B cell (primary cell): ENCODE measurements around the gene VAC14. TPM values are rescaled to one million over a fixed set of nuclear protein-coding genes. Genes with fewer than 3 reads are reported as not detected.

ENCODE experiments used
- ATAC-seq: fragments of 200-7000 bp; cut with Tn5 transposase; one replicate; pipeline ENCODE4 v1.10.0; 2021; ENCODE audit warnings: low read depth, mild to moderate bottlenecking, moderate number of reproducible peaks, moderate library complexity
- CTCF ChIA-PET: fragments of 350-600 bp; sonication (Branson Sonifier 250); formaldehyde crosslinking; loops from one replicate; lab custom pipeline; 2021; ENCODE audit warnings: antibody characterized with exemption, inconsistent platforms; lab: Charles Lee
- POLR2A ChIA-PET: fragments of 350-600 bp; sonication (Branson Sonifier 250); formaldehyde crosslinking; loops from one replicate; lab custom pipeline; 2021; ENCODE audit warnings: antibody characterized with exemption; lab: Charles Lee
- DNase-seq: peaks from one replicate; pipeline ENCODE4 v3.0.0; 2013
- H2AFZ ChIP-seq: 2 replicates; pipeline ENCODE4 v1.6.1; 2012; ENCODE audit warnings: mild to moderate bottlenecking, low read depth, low read length; ENCODE audit not compliant: insufficient read depth, poor library complexity, severe bottlenecking
- H3K27ac ChIP-seq, 2 donors: 1 replicate in 1 of 2; 2 replicates in 1 of 2; pipeline ENCODE4 v1.5.1; 2012 to 2013; ENCODE audit warnings: low read length in 2 of 2, mild to moderate bottlenecking in 2 of 2, moderate library complexity in 1 of 2
- H3K27me3 ChIP-seq, 4 experiments: fragments of 200-600 bp in 1 of 4; sonication (generic) in 1 of 4; replicated peaks in 1 of 4; 1 replicate in 2 of 4; 2 replicates in 2 of 4; pipeline versions ENCODE4 v1.6.1 to v1.7.0; 2013 to 2016; ENCODE audit warnings: low read length in 3 of 4, mild to moderate bottlenecking in 2 of 4, mixed read lengths in 1 of 4, moderate library complexity in 1 of 4; ENCODE audit not compliant: insufficient read depth in 4 of 4, control insufficient read depth in 3 of 4; ENCODE audit errors: control extremely low read depth in 1 of 4
- H3K36me3 ChIP-seq, 2 experiments: replicated peaks in 1 of 2; 1 replicate in 1 of 2; 2 replicates in 1 of 2; pipeline versions ENCODE4 v1.6.1 to v1.7.1; 2013; ENCODE audit warnings: low read length in 1 of 2; ENCODE audit not compliant: insufficient read depth in 2 of 2, control insufficient read depth in 1 of 2; ENCODE audit errors: control extremely low read depth in 1 of 2, extremely low read depth in 1 of 2
- H3K4me1 ChIP-seq, 2 donors: fragments of 200-600 bp in 1 of 2; sonication (generic) in 1 of 2; 1 replicate in 1 of 2; 2 replicates in 1 of 2; pipeline versions ENCODE4 v1.5.1 to v1.6.1; 2013 to 2017; ENCODE audit warnings: low read length in 2 of 2; ENCODE audit not compliant: control insufficient read depth in 2 of 2, insufficient read depth in 2 of 2
- H3K4me2 ChIP-seq: replicated peaks from 2 replicates; pipeline ENCODE3; 2012; ENCODE audit warnings: mild to moderate bottlenecking, low read depth, low read length; ENCODE audit not compliant: poor library complexity, severe bottlenecking
- H3K4me3 ChIP-seq, 5 experiments: fragments of 200-600 bp in 1 of 5; sonication (generic) in 1 of 5; 1 replicate in 3 of 5; 2 replicates in 2 of 5; pipeline versions ENCODE4 v1.5.1 to v1.7.0; 2011 to 2016; ENCODE audit warnings: low read length in 4 of 5, mild to moderate bottlenecking in 4 of 5, low read depth in 2 of 5, control low read depth in 1 of 5, moderate library complexity in 1 of 5; ENCODE audit not compliant: insufficient read depth in 1 of 5; ENCODE audit errors: control extremely low read depth in 1 of 5, extremely low read depth in 1 of 5
- H3K79me2 ChIP-seq: fragments of 200-600 bp; sonication (generic); one replicate; pipeline ENCODE4 v1.6.0; 2016; ENCODE audit warnings: low read length; ENCODE audit not compliant: control insufficient read depth, insufficient read depth
- H3K9ac ChIP-seq: fragments of 200-600 bp; sonication (generic); 2 replicates; pipeline ENCODE4 v1.6.1; 2017; ENCODE audit warnings: mild to moderate bottlenecking, low read length, moderate library complexity
- H3K9me3 ChIP-seq, 3 donors: one replicate each; pipeline versions ENCODE4 v1.6.1 to v1.7.1; 2013; ENCODE audit warnings: low read length in 2 of 3; ENCODE audit not compliant: control insufficient read depth in 2 of 3, insufficient read depth in 1 of 3; ENCODE audit errors: control extremely low read depth in 1 of 3
- H4K20me1 ChIP-seq: 2 replicates; pipeline ENCODE4 v1.6.0; 2012; ENCODE audit warnings: mild to moderate bottlenecking, low read length; ENCODE audit not compliant: insufficient read depth, control insufficient read depth, poor library complexity, severe bottlenecking
- H3K27ac Mint-ChIP-seq: one replicate; pipeline ENCODE4 v1.8.0; 2021; ENCODE audit warnings: mixed read lengths
- H3K27me3 Mint-ChIP-seq: one replicate; pipeline ENCODE4 v1.8.0; 2021; ENCODE audit warnings: mixed read lengths
- H3K4me1 Mint-ChIP-seq: one replicate; pipeline ENCODE4 v1.8.0; 2021; ENCODE audit warnings: mixed read lengths
- H3K4me3 Mint-ChIP-seq: one replicate; pipeline ENCODE4 v1.8.0; 2021; ENCODE audit warnings: mixed read lengths
- H3K9me3 Mint-ChIP-seq: one replicate; pipeline ENCODE4 v1.8.0; 2022; ENCODE audit warnings: mixed read lengths; ENCODE audit not compliant: insufficient read depth
- CTCF ChIP-seq: fragments of 200-600 bp; IDR thresholded peaks from one replicate; pipeline ENCODE4 v1.8.0; 2022; ENCODE audit warnings: antibody characterized with exemption, mild to moderate bottlenecking
- EZH2 ChIP-seq: IDR thresholded peaks from 2 replicates; pipeline ENCODE4 v1.6.1; 2012; ENCODE audit warnings: borderline replicate concordance, low read depth, mild to moderate bottlenecking, moderate library complexity, low read length; ENCODE audit not compliant: insufficient read depth, poor library complexity, severe bottlenecking
- WGBS: methylation state at CpG from one replicate; pipeline ENCODE4 v1.1.5; 2013; ENCODE audit warnings: missing lambda C conversion rate; ENCODE audit not compliant: insufficient coverage; 5-methylcytosine and 5-hydroxymethylcytosine counted together
- intact Hi-C: fragments of 100-400 bp; cut with micrococcal nuclease; formaldehyde crosslinking; loops from one replicate; pipeline ENCODE4 v1.10.0; 2022
- polyA plus RNA-seq: library from polyadenylated mRNA; depleted of rRNA; stranded (reverse); fragments of >200 nt; gene quantifications from 2 replicates; pipeline ENCODE4 v1.2.3, GENCODE V29; 2012
- total RNA-seq, 2 donors: library from RNA; stranded (reverse); fragments of 120-200 nt in 1 of 2; gene quantifications; 1 replicate in 1 of 2; 2 replicates in 1 of 2; pipeline versions ENCODE4 v1.2.3 to v1.2.4, GENCODE V29; 2013 to 2022

The VAC14 gene
- total and polyA plus RNA-seq, 2 donors (not counting 1 experiment from before 2014, with no cell fraction given) = 42.6 to 64.7 TPM

GRCh38 chr16:70784692-70785555 is 16.0 kb downstream of the VAC14 start:
- H3K27me3 ChIP-seq = no peaks in the 10 kb centered on the region
- H3K4me3 ChIP-seq = no peak overlapping the region
- H3K9ac ChIP-seq = no peak overlapping the region
- H3K27ac ChIP-seq = no peak overlapping the region
- intact Hi-C loops = no loop called here
- H3K9me3 Mint-ChIP-seq = no peaks in the 10 kb centered on the region
- ChIA-PET CTCF (interaction anchor here (1.6 kb wide), 1 partner anchor 14 kb away, joined by 5 read pairs; no protein-coding TSS in a partner anchor), POLR2A (no interaction called here)
- no peak for TF ChIP-seq EZH2
- no peak for TF ChIP-seq CTCF
- H3K4me1 Mint-ChIP-seq = peaks cover 1% of the 10 kb centered on the region
- no peaks in the 10 kb centered on the region for H3K27me3 Mint-ChIP-seq
- no peak overlapping the region for H3K4me2 ChIP-seq
- H3K36me3 ChIP-seq = peaks cover 0 to 73% of the 10 kb centered on the region in 2 experiments
- no peak overlapping the region for H3K4me3 Mint-ChIP-seq
- no peaks in the 10 kb centered on the region for H3K4me1 ChIP-seq
- no peak overlapping the region for H2AFZ ChIP-seq
- ATAC-seq (no peak), DNase-seq (no peak)
- WGBS = 97% methylated on average over 19 of the region's 21 CpGs
- H3K79me2 ChIP-seq = peaks cover 25% of the 10 kb centered on the region
- peaks cover 29% of the 10 kb centered on the region for H4K20me1 ChIP-seq
- no peak overlapping the region for H3K27ac Mint-ChIP-seq
- peaks cover 0 to 13% (median 0%) of the 10 kb centered on the region in 3 donors for H3K9me3 ChIP-seq

DNA sequence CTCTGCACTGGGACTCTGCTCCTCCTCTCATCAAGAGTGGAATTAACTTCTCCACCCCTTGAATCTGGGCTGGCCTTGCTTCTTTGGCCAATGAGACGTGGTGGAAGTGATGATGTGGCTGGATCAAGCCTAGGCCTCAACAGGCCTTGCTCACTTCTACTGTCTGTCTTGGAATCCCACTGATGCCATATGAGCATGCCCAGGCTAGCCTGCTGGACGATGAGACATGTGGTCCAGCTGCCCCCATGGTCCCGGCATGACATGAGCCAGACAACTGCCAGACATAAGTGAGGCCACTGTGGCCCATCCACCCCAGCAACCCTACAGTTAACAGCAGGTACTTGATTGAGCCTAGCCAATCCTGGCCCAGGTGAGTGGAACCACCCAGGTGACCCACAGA is 18.7 kb downstream of the VAC14 start:
- ChIA-PET POLR2A (no interaction called here), CTCF (no interaction called here)
- no peak overlapping the region for H3K27ac Mint-ChIP-seq
- no peak overlapping the region for H3K9ac ChIP-seq
- H3K4me3 Mint-ChIP-seq = no peak overlapping the region
- H3K4me1 ChIP-seq = no peaks in the 10 kb centered on the region
- no peaks in the 10 kb centered on the region for H3K4me1 Mint-ChIP-seq
- DNase-seq (no peak), ATAC-seq (no peak)
- no peaks in the 10 kb centered on the region for H3K9me3 Mint-ChIP-seq
- H4K20me1 ChIP-seq = peaks cover 6% of the 10 kb centered on the region
- H3K4me2 ChIP-seq = no peak overlapping the region
- no peaks in the 10 kb centered on the region for H3K27me3 Mint-ChIP-seq
- H3K9me3 ChIP-seq = peaks cover 0 to 13% (median 0%) of the 10 kb centered on the region in 3 donors
- no peaks in the 10 kb centered on the region for H3K27me3 ChIP-seq
- TF ChIP-seq EZH2 (no peak), CTCF (no peak)
- no peak overlapping the region for H2AFZ ChIP-seq
- H3K4me3 ChIP-seq = no peak overlapping the region
- peaks cover 0 to 95% of the 10 kb centered on the region in 2 experiments for H3K36me3 ChIP-seq
- H3K27ac ChIP-seq = no peak overlapping the region
- WGBS = 95% methylated on average over 3 of the region's 3 CpGs
- intact Hi-C loops = no loop called here
- H3K79me2 ChIP-seq = peaks cover 8% of the 10 kb centered on the region
